Measurements from ENCODE around the gene BPIFB3.

Gene BPIFB3

GRCh38 chr20:33027769-33028751, 25.6 kb upstream of the BPIFB3 start:
- in situ Hi-C loops (cut with HindIII; ENCODE audit: low pct_ligation_motif_present, low sequenced_read_pairs): no loop called here
- Histone ChIP-seq H3K27ac (no peak overlapping the region), H3K27me3 (replicated peaks) (no peaks in the 10 kb centered on the region), H3K36me3 (replicated peaks) (no peaks in the 10 kb centered on the region), H3K4me3 (ENCODE audit: low read depth, low read length) (no peak overlapping the region)
- DNase-seq: no peak
- TF ChIP-seq CTCF (IDR thresholded peaks at IDR 0.05; ENCODE audit: low read depth, low read length, missing control alignments): no peak

- no peak for TF ChIP-seq CTCF (IDR thresholded peaks at IDR 0.05; ENCODE audit: low read depth, low read length, missing control alignments)
- H3K4me3 ChIP-seq (ENCODE audit: low read depth, low read length): no peak overlapping the region
- H3K36me3 ChIP-seq (replicated peaks): no peaks in the 10 kb centered on the region
- no peak overlapping the region for H3K27ac ChIP-seq
- DNase-seq: no peak
- in situ Hi-C loops (cut with HindIII; ENCODE audit: low pct_ligation_motif_present, low sequenced_read_pairs): no loop called here
- no peaks in the 10 kb centered on the region for H3K27me3 ChIP-seq (replicated peaks)
These were observed 24.8 kb upstream of the BPIFB3 start for GRCh38 chr20:33028875-33029274.

DNA sequence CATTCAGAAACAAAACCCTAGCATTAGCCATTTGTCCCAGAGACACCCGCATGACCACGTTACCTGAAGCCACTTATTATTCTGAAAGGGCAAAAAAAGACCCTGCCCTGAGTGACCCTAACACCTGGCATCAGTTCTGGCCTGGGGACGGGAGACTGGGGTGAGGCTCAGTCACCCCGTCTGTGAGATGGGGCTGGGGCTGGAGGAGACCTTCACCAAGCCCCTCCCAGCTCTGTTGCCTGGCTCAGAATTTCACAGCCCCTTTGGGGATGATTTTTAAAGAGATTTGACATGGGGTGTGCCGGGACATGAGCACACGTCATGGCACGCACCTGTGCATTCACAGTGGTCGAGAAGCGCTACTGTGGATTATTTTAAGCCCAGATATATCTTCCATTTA, 23.6 kb upstream of the BPIFB3 start:
- no peaks in the 10 kb centered on the region for H3K36me3 ChIP-seq (replicated peaks)
- no peak overlapping the region for H3K27ac ChIP-seq
- H3K27me3 ChIP-seq (replicated peaks): no peaks in the 10 kb centered on the region
- DNase-seq: no peak
- in situ Hi-C loops (cut with HindIII; ENCODE audit: low pct_ligation_motif_present, low sequenced_read_pairs): no loop called here
- no peak overlapping the region for H3K4me3 ChIP-seq (ENCODE audit: low read depth, low read length)
- no peak for TF ChIP-seq CTCF (IDR thresholded peaks at IDR 0.05; ENCODE audit: low read depth, low read length, missing control alignments)

GRCh38 chr20:33030569-33030968, 23.1 kb upstream of the BPIFB3 start:
- H3K36me3 ChIP-seq (replicated peaks): no peaks in the 10 kb centered on the region
- H3K27me3 ChIP-seq (replicated peaks): no peaks in the 10 kb centered on the region
- in situ Hi-C loops (cut with HindIII; ENCODE audit: low pct_ligation_motif_present, low sequenced_read_pairs): no loop called here
- no peak overlapping the region for H3K27ac ChIP-seq
- TF ChIP-seq CTCF (IDR thresholded peaks at IDR 0.05; ENCODE audit: low read depth, low read length, missing control alignments): no peak
- no peak overlapping the region for H3K4me3 ChIP-seq (ENCODE audit: low read depth, low read length)
- no peak for DNase-seq

DNA sequence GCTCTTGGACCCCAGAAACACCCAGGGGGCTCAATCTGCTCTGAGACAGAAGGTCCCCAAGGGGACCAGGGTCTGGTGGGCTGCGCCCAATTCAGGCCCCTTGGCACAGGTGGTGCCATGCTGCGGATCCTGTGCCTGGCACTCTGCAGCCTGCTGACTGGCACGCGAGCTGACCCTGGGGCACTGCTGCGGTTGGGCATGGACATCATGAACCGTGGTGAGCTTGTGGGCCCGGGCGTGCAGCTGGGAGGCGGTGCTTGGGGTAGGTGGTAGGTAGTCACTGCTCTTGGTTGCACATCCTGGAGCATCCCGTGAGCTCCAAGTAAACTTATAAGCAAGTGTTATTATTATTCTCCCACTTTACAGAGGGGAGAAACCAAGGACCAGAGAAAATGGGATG, 22.2 kb upstream of the BPIFB3 start, which contains the start of gene BPIFB6:
TSS of gene BPIFB6 (plus strand) at position 118 of the 400 bp plus-strand sequence. CDS start at position 118, 0 bp downstream.
- Histone ChIP-seq H3K4me3 (ENCODE audit: low read depth, low read length) (no peak within 1 kb of the TSS), H3K27ac (no peak within 1 kb of the TSS), H3K27me3 (replicated peaks) (no peaks in the 10 kb centered on the region), H3K36me3 (replicated peaks) (no peaks in the 10 kb centered on the region)
- in situ Hi-C loops (cut with HindIII; ENCODE audit: low pct_ligation_motif_present, low sequenced_read_pairs): no loop called here
- no peak for DNase-seq
- TF ChIP-seq CTCF (IDR thresholded peaks at IDR 0.05; ENCODE audit: low read depth, low read length, missing control alignments): no peak

Measured in brain microvascular endothelial cell (primary cell).